ENCODE results near the gene DLX5. TPM values are rescaled to one million over a fixed set of nuclear protein-coding genes. Genes with fewer than 3 reads are reported as not detected.

DLX5 gene
- total and polyA plus RNA-seq, 2 of the 4 experiments (the other 2 are of a cell fraction), result not detected

- Histone ChIP-seq H2AFZ (replicated peaks; ENCODE audit: low read length, poor library complexity) (no peak overlapping the region), H3K23ac (ENCODE audit: low read depth, low read length) (no peak overlapping the region), H4K8ac (ENCODE audit: low read depth in 2 of 2, low read length in 2 of 2) (no peak overlapping the region), H3K79me1 (ENCODE audit: low read depth in 1 of 2, low read length in 2 of 2) (no peaks in the 10 kb centered on the region), H3K4me1 (ENCODE audit: control insufficient read depth, insufficient read depth, low read length) (no peaks in the 10 kb centered on the region), H2BK5ac (ENCODE audit: low read depth, low read length, poor library complexity, severe bottlenecking) (no peak overlapping the region), H3K27me3 (ENCODE audit: control insufficient read depth, insufficient read depth, low read length) (peaks cover 85% of the 10 kb centered on the region), H3K36me3 (ENCODE audit: control insufficient read depth, insufficient read depth, low read length) (no peaks in the 10 kb centered on the region), H3K14ac (replicated peaks; ENCODE audit: low read depth, low read length) (no peak overlapping the region), H2BK120ac (ENCODE audit: low read depth, low read length) (no peak overlapping the region), H2AK5ac (ENCODE audit: low read depth, low read length) (no peak overlapping the region), H2BK15ac (ENCODE audit: low read depth, low read length) (no peak overlapping the region), H4K5ac (ENCODE audit: low read depth, low read length) (no peak overlapping the region), H4K91ac (ENCODE audit: insufficient read depth, low read depth, low read length) (no peak overlapping the region), H3K56ac (ENCODE audit: extremely low read depth, insufficient read depth, low read length) (no peak overlapping the region), H3K4me2 (ENCODE audit: low read depth, low read length) (no peak overlapping the region), H3K27ac (ENCODE audit: insufficient read depth, low read length) (no peak overlapping the region), H3K4ac (ENCODE audit: low read depth, low read length) (no peak overlapping the region), H3K9me3 (ENCODE audit: control insufficient read depth, insufficient read depth, low read length) (peaks cover 7% of the 10 kb centered on the region), H4K20me1 (ENCODE audit: insufficient read depth, low read length) (no peaks in the 10 kb centered on the region), H2BK20ac (ENCODE audit: low read depth, low read length) (no peak overlapping the region), H3K9me1 (ENCODE audit: insufficient read depth, low read length) (no peaks in the 10 kb centered on the region), H2AK9ac (replicated peaks; ENCODE audit: low read depth, low read length, poor library complexity) (no peak overlapping the region), H3K9ac (ENCODE audit: low read depth, low read length) (no peak overlapping the region), H3K18ac (ENCODE audit: low read depth, low read length) (no peak overlapping the region), H3K4me3 (ENCODE audit: insufficient read depth, low read depth, low read length) (no peak overlapping the region)
- POLR2A ChIA-PET (ENCODE audit: unreplicated experiment), result no interaction called here
- DNase-seq (no peak), ATAC-seq (ENCODE audit: low read depth) (no peak)
- TF ChIP-seq POLR2A (IDR thresholded peaks at IDR 0.05; ENCODE audit: low read depth, low read length), result no peak
- TF ChIP-seq, protein P1, sequence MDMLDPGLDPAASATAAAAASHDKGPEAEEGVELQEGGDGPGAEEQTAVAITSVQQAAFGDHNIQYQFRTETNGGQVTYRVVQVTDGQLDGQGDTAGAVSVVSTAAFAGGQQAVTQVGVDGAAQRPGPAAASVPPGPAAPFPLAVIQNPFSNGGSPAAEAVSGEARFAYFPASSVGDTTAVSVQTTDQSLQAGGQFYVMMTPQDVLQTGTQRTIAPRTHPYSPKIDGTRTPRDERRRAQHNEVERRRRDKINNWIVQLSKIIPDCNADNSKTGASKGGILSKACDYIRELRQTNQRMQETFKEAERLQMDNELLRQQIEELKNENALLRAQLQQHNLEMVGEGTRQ (IDR thresholded peaks at IDR 0.05; ENCODE audit: low read depth, low read length), result no peak
- no peak for TF ChIP-seq RCOR1 (IDR thresholded peaks at IDR 0.05; ENCODE audit: insufficient replicate concordance, low read length)
- TF ChIP-seq CEBPB (IDR thresholded peaks at IDR 0.05; ENCODE audit: low read depth, low read length), result no peak
- TF ChIP-seq NFE2L2 (IDR thresholded peaks at IDR 0.05; ENCODE audit: low read depth, low read length), result no peak
- no peak for TF ChIP-seq FOS (IDR thresholded peaks at IDR 0.05; ENCODE audit: low read depth, low read length)
- no TSS peak for BruUV-seq (replicated peaks)
- WGBS, 2 experiments (ENCODE audit: extremely low coverage in 2 of 2, insufficient read length in 1 of 2), result 57% methylated on average over 24 of the region's 39 CpGs; no CpG with 5 or more reads in 1 of the 2 experiments
- in situ Hi-C loops (cut with MboI; ENCODE audit: low sequenced_read_pairs), result loop anchor here (10.0 kb wide), 1 partner anchor 947 kb away; no protein-coding TSS in a partner anchor
- dilution Hi-C loops (cut with HindIII; ENCODE audit: low sequenced_read_pairs, unreplicated experiment), result no loop called here
- CTCF ChIA-PET, result no interaction called here
- intact Hi-C loops (cut with micrococcal nuclease), result no loop called here
Observed at GRCh38 chr7:97021747-97022490, 2.7 kb downstream of the DLX5 start.

Measured in IMR-90 (cell line).